ENCODE results near the gene KLHL35.

GRCh38 chr11:75403983-75404658, 28.9 kb downstream of the KLHL35 start:
- TF ChIP-seq CTCF (IDR thresholded peaks at IDR 0.05; ENCODE audit: insufficient read depth, low read depth, low read length) (no peak), EZH2 (IDR thresholded peaks at IDR 0.05; ENCODE audit: insufficient read depth, low read length) (no peak)

Data from astrocyte (in vitro differentiated cells and primary cell).